Choroid plexus epithelial cell (primary cell): Measurements from ENCODE around the gene TNFRSF1A.

Experiments
- DNase-seq: peaks from one replicate; pipeline ENCODE4 v3.0.0-alpha.2; 2010; ENCODE audit warnings: low read depth
- H3K4me3 ChIP-seq: 2 replicates; pipeline ENCODE4 v1.5.1; 2011; ENCODE audit warnings: low read depth, mild to moderate bottlenecking, control low read depth, low read length, moderate library complexity
- TF ChIP-seq, protein P1 (sequence below): conservative IDR thresholded peaks from 2 replicates; pipeline ENCODE4 v1.5.1; 2011; ENCODE audit warnings: low read depth, mild to moderate bottlenecking, control low read depth, inconsistent platforms, low read length, moderate library complexity

The TNFRSF1A gene

GRCh38 chr12:6378709-6379472 is 37.0 kb upstream of the TNFRSF1A start:
- TF ChIP-seq, protein P1, sequence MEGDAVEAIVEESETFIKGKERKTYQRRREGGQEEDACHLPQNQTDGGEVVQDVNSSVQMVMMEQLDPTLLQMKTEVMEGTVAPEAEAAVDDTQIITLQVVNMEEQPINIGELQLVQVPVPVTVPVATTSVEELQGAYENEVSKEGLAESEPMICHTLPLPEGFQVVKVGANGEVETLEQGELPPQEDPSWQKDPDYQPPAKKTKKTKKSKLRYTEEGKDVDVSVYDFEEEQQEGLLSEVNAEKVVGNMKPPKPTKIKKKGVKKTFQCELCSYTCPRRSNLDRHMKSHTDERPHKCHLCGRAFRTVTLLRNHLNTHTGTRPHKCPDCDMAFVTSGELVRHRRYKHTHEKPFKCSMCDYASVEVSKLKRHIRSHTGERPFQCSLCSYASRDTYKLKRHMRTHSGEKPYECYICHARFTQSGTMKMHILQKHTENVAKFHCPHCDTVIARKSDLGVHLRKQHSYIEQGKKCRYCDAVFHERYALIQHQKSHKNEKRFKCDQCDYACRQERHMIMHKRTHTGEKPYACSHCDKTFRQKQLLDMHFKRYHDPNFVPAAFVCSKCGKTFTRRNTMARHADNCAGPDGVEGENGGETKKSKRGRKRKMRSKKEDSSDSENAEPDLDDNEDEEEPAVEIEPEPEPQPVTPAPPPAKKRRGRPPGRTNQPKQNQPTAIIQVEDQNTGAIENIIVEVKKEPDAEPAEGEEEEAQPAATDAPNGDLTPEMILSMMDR = no peak
- H3K4me3 ChIP-seq = no peak overlapping the region
- no peak for DNase-seq

DNA sequence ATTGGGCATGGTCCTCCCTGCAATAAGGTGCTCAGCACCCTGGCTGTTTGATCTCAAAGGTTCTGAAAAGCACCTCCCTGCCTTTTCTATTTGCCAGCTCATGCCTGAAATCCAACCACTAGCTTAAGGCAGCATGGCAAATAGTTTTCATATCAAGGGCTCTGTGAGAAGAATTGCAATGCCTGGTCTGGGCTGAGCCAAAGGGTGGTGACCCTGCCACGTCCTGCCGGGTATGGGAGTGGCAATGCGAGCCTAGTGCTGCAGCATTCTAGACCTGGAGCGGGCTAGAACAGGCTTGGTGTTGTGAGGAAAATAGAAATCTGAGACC is 35.8 kb upstream of the TNFRSF1A start:
- no peak overlapping the region for H3K4me3 ChIP-seq
- no peak for DNase-seq
- TF ChIP-seq, protein P1 = no peak

GRCh38 chr12:6376870-6377666 is 35.2 kb upstream of the TNFRSF1A start:
- DNase-seq = no peak
- TF ChIP-seq, protein P1 = no peak
- no peak overlapping the region for H3K4me3 ChIP-seq

DNA sequence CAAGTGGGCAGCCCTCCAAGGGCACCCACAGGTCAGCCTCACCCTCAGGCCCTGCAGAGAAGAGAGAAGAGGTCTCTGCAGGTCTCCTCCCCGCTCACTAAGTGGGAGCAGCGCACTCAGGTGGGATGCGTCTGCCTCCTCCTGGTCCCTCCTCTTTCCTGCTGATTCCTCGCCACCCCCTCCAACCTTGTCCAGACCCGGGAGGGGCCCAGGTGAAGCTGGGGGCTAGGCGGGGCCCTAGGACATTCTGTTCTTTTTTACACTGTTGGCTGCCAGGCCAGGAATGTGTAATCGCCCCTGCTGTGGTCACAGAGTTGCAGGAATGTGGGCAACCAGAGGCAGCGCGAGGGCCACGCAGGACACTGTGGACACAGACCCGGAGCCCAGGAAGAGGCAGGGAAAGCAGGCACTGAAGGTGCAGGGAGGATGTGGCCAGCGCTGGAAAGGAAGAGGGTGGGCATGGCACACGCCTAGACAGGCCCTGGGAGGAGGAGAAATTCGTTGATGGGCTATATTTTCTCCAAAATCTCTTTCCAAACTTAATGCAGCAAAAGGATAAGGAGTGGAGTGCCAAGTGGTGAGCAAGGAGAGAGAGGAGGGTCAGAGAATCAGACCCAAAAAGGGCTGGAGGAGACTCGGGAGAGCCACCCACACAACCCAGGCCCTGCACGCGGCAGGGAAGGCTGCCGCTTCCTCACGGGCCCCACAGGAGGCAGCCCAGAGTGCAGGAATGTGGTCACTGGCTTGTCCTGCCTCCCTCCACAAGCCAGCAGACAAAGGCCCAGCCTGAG is 34.4 kb upstream of the TNFRSF1A start:
- TF ChIP-seq, protein P1 = peak; percentile 56
- DNase-seq = peak; percentile 73
- H3K4me3 ChIP-seq = no peak overlapping the region

DNA sequence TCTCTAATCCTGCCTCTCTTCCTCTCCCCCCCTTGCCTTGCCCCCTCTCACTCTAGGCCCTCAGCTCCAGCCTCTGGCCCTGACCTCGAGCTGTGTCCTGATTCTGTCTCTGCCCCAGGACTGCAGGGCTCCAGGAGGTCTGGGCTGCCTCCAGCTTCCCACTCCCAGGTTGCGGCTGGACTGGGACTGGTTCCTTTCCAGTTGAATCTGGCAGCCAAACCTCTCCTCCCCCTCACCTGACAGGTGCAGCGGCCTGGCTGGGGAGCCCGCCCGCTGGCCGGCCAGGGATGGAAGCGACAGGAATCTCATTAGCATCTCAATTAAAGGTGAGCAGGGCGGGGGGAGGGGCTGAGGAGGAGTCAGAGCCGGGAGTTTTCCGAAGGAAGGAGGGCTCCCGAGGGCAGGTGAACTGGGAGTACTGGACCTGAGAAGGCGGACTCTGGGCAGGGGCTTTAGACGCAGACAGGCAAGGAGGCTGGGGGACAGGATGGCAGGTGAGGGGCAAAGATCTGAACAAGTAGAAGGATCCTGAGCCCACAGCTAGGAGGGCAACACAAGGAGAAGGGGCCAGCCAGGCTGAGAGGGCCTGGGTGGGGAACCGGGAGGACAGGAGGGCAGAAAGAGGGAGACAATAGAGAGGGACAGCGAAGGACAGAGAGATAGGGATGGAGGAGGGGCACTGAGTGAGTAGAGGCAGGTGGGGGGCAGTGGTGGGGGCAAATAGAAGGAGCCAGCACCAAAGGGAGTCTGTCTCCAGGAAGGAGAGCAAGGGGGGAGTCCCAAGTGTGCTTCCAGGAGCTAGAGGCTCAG is 33.6 kb upstream of the TNFRSF1A start, which contains the start of gene SCNN1A:
SCNN1A (minus strand) TSS at position 295 of the 810 bp plus-strand sequence. CDS start 780 bp downstream, outside the sequence.
- DNase-seq = no peak
- TF ChIP-seq, protein P1 = no peak
- no peak within 1 kb of the TSS for H3K4me3 ChIP-seq

GRCh38 chr12:6374786-6375160 is 32.9 kb upstream of the TNFRSF1A start:
- TF ChIP-seq, protein P1 = no peak
- H3K4me3 ChIP-seq = no peak overlapping the region
- no peak for DNase-seq
